GM12801 (cell line): ENCODE results near the gene PARD3.

Experiments used
- CTCF ChIP-seq: IDR thresholded peaks from one replicate; pipeline ENCODE4 v1.5.1; 2011; ENCODE audit warnings: control low read depth; ENCODE audit not compliant: insufficient read length; ENCODE audit errors: extremely low read depth

The PARD3 gene

DNA sequence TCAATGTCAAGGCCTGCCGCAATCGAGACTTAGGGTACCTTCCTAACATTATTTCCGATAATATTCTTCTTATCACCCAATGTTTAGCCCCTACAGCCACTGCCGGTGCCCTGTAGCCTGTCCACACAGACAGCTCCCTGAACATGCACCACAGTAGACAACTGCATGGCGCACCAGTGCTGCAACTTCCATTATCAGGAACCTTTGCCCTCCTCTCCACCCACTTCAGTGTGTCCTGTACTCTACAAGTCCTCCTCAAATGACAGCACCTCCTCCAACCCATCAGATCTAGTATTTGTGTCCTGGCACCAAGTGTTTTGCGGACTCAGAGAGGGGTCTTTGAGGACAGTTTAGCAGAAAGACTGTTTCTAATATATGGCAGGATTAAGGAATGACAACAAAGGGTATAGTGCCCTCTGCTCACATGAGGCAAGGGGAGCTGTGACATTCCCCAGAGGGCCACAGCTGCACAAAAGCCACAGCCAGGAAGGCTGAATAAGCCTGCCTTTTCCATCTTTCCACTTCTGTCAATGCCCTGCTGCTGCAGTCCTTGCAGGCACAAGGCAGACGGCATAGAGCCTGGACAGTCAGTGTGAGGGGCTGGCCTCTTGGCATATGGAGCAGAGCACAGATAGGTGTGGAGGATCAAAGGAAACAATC lies 335.4 kb downstream of the PARD3 start:
- no peak for TF ChIP-seq CTCF

GRCh38 chr10:34477249-34477648 lies 337.8 kb downstream of the PARD3 start:
- TF ChIP-seq CTCF = no peak

DNA sequence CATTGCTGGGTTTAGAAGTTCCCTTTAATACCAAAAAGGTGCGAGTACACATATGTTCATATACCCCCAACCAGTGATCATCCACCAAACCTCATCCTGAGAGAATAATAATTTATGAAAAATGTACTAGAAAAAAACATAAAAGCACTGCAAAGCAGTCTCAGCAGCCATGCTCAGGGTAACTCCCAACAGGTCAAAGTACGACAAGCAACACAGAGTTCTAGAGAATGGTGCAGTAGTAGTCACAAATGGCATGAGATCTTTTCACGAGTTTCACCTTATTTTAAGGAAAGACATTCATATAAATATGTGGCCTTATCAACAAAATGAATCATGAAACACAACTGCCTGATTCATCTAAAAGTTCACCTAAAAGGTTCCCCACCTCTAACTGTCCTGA lies 338.5 kb downstream of the PARD3 start:
- no peak for TF ChIP-seq CTCF

GRCh38 chr10:34475786-34476185 lies 339.3 kb downstream of the PARD3 start:
- TF ChIP-seq CTCF = no peak

DNA sequence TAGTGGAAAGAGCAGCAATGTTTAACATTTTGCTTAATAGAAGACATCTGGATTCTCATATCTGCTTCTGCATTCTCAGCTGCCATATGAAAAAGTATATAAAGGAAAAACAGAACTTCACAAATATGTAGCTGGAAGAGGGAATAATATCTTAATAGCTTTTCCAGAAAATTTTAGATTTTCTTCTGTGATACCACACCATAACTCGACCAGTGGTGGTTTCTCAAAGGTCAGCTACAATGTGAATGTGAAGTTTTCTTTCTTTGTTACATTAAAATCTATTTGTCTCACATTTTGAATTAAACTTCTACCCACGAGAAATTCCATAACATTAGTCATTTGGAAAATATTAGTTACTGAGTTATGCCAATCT lies 339.8 kb downstream of the PARD3 start:
- TF ChIP-seq CTCF = no peak

GRCh38 chr10:34474555-34475273 lies 340.4 kb downstream of the PARD3 start:
- no peak for TF ChIP-seq CTCF

DNA sequence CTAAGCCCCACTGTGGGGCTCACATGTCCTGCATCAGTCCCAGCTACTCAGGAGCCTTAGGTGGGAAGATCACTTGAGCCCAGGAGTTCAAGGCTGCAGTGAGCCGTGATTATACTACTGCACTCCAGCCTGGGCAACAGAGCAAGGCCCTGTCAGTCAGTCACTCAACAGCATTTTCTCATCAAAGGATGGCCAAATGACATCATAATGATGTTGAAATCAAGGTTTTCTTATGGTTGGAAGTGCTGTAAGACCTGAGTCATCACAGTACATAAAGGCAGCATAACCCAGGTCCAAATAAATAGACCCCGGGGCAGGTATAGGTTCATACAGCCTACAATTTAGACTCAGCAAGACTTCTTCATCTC lies 341.1 kb downstream of the PARD3 start:
- no peak for TF ChIP-seq CTCF
